ENCODE data around the gene HERC6. TPM values are rescaled to one million over a fixed set of nuclear protein-coding genes. Genes with fewer than 3 reads are reported as not detected.

Gene HERC6
- total RNA-seq, 1 experiment from 2014 or later: 0.32 TPM

GRCh38 chr4:88390128-88390527 is 11.5 kb downstream of the HERC6 start:
- POLR2A ChIA-PET (ENCODE audit: low non-redundant PET): interaction anchor here (0.6 kb wide), 1 partner anchor 191 kb away, joined by 3 read pairs; no protein-coding TSS in a partner anchor

DNA sequence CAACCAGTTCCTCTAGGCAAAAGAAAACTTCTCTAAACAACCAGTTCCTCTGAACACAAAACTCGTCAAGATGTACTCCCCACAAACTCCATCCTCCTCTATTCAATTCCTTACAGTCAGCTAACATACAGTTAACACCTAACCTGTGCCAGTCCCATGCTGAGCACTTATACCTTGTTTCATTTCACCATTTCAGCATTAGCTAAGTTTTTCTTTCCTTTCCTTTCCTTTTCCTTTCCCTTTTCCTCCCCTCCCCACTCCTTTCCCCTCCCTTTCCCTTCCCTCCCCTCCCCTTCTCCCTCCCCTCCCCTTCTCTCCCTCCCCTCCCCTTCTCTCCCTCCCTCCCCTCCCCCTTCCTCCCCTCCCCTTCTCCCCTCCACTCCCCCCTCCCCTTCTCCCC is 13.1 kb downstream of the HERC6 start:
- ChIA-PET CTCF (no interaction called here), POLR2A (ENCODE audit: low non-redundant PET) (no interaction called here)
- no peak for TF ChIP-seq EZH2 (IDR thresholded peaks at IDR 0.05; ENCODE audit: borderline replicate concordance, low read depth, low read length, poor library complexity, severe bottlenecking)
- TF ChIP-seq, protein P1, sequence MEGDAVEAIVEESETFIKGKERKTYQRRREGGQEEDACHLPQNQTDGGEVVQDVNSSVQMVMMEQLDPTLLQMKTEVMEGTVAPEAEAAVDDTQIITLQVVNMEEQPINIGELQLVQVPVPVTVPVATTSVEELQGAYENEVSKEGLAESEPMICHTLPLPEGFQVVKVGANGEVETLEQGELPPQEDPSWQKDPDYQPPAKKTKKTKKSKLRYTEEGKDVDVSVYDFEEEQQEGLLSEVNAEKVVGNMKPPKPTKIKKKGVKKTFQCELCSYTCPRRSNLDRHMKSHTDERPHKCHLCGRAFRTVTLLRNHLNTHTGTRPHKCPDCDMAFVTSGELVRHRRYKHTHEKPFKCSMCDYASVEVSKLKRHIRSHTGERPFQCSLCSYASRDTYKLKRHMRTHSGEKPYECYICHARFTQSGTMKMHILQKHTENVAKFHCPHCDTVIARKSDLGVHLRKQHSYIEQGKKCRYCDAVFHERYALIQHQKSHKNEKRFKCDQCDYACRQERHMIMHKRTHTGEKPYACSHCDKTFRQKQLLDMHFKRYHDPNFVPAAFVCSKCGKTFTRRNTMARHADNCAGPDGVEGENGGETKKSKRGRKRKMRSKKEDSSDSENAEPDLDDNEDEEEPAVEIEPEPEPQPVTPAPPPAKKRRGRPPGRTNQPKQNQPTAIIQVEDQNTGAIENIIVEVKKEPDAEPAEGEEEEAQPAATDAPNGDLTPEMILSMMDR (conservative IDR thresholded peaks at IDR 0.05; ENCODE audit: low read depth, low read length): no peak
- BruUV-seq (replicated peaks): no TSS peak
- Histone ChIP-seq H3K36me3 (ENCODE audit: insufficient read depth, low read length, poor library complexity, severe bottlenecking) (no peaks in the 10 kb centered on the region), H3K27ac (ENCODE audit: low read depth, low read length, poor library complexity, severe bottlenecking) (no peak overlapping the region), H3K27me3 (replicated peaks; ENCODE audit: insufficient read depth, low read depth, low read length, poor library complexity) (no peaks in the 10 kb centered on the region), H3K9me3 (ENCODE audit: low read depth, low read length, poor library complexity, severe bottlenecking) (no peaks in the 10 kb centered on the region), H3K4me1 (ENCODE audit: insufficient read depth, low read length, poor library complexity, severe bottlenecking) (no peaks in the 10 kb centered on the region), H3K4me3 (ENCODE audit: low read depth, low read length, poor library complexity, severe bottlenecking) (no peak overlapping the region)
- intact Hi-C loops (cut with micrococcal nuclease; ENCODE audit: unreplicated experiment): no loop called here
- no peak for DNase-seq (ENCODE audit: low spot score)

More at GRCh38 chr4:88390128-88390527, 11.5 kb downstream of the HERC6 start:
- no peak for DNase-seq (ENCODE audit: low spot score)
- TF ChIP-seq, protein P1 (conservative IDR thresholded peaks at IDR 0.05; ENCODE audit: low read depth, low read length): no peak
- TF ChIP-seq EZH2 (IDR thresholded peaks at IDR 0.05; ENCODE audit: borderline replicate concordance, low read depth, low read length, poor library complexity, severe bottlenecking): no peak
- no peak overlapping the region for H3K27ac ChIP-seq (ENCODE audit: low read depth, low read length, poor library complexity, severe bottlenecking)
- H3K4me1 ChIP-seq (ENCODE audit: insufficient read depth, low read length, poor library complexity, severe bottlenecking): no peaks in the 10 kb centered on the region
- no TSS peak for BruUV-seq (replicated peaks)
- intact Hi-C loops (cut with micrococcal nuclease; ENCODE audit: unreplicated experiment): no loop called here
- no peaks in the 10 kb centered on the region for H3K27me3 ChIP-seq (replicated peaks; ENCODE audit: insufficient read depth, low read depth, low read length, poor library complexity)
- no peak overlapping the region for H3K4me3 ChIP-seq (ENCODE audit: low read depth, low read length, poor library complexity, severe bottlenecking)
- no peaks in the 10 kb centered on the region for H3K9me3 ChIP-seq (ENCODE audit: low read depth, low read length, poor library complexity, severe bottlenecking)
- no peaks in the 10 kb centered on the region for H3K36me3 ChIP-seq (ENCODE audit: insufficient read depth, low read length, poor library complexity, severe bottlenecking)
- CTCF ChIA-PET: no interaction called here

- Histone ChIP-seq H3K4me3 (ENCODE audit: low read depth, low read length, poor library complexity, severe bottlenecking) (no peak overlapping the region), H3K36me3 (ENCODE audit: insufficient read depth, low read length, poor library complexity, severe bottlenecking) (no peaks in the 10 kb centered on the region), H3K27ac (ENCODE audit: low read depth, low read length, poor library complexity, severe bottlenecking) (no peak overlapping the region), H3K4me1 (ENCODE audit: insufficient read depth, low read length, poor library complexity, severe bottlenecking) (no peaks in the 10 kb centered on the region), H3K9me3 (ENCODE audit: low read depth, low read length, poor library complexity, severe bottlenecking) (no peaks in the 10 kb centered on the region), H3K27me3 (replicated peaks; ENCODE audit: insufficient read depth, low read depth, low read length, poor library complexity) (no peaks in the 10 kb centered on the region)
- POLR2A ChIA-PET (ENCODE audit: low non-redundant PET): no interaction called here
- BruUV-seq (replicated peaks): no TSS peak
- intact Hi-C loops (cut with micrococcal nuclease; ENCODE audit: unreplicated experiment): no loop called here
- CTCF ChIA-PET: no interaction called here
- no peak for DNase-seq (ENCODE audit: low spot score)
- TF ChIP-seq, protein P1 (conservative IDR thresholded peaks at IDR 0.05; ENCODE audit: low read depth, low read length): no peak
- TF ChIP-seq EZH2 (IDR thresholded peaks at IDR 0.05; ENCODE audit: borderline replicate concordance, low read depth, low read length, poor library complexity, severe bottlenecking): no peak
These were observed 18.0 kb downstream of the HERC6 start for GRCh38 chr4:88396681-88397080.
